WERI-Rb-1 (cell line): Measurements from ENCODE around the gene LZTS2.
A peak's percentile ranks its signal among the peaks of the same experiment; 100 is the strongest.

Experiments
- DNase-seq: peaks from one replicate; pipeline ENCODE4 v3.0.0-alpha.2; 2020
- H3K27ac ChIP-seq: fragments of 250-450 bp; sonication (Bioruptor Pico); 2 replicates; pipeline ENCODE4 v1.5.1; 2020; ENCODE audit warnings: mild to moderate bottlenecking, moderate library complexity
- H3K27me3 ChIP-seq: fragments of 250-450 bp; sonication (Bioruptor Pico); 2 replicates; pipeline ENCODE4 v1.5.1; 2021; ENCODE audit warnings: mild to moderate bottlenecking, low read depth, moderate library complexity; ENCODE audit not compliant: insufficient read depth, severe bottlenecking
- H3K36me3 ChIP-seq: fragments of 250-450 bp; sonication (Bioruptor Pico); 2 replicates; pipeline ENCODE4 v1.5.1; 2020; ENCODE audit warnings: mild to moderate bottlenecking, moderate library complexity
- H3K4me3 ChIP-seq: 2 replicates; pipeline ENCODE4 v1.5.1; 2011; ENCODE audit warnings: low read depth, mild to moderate bottlenecking, control low read depth, low read length
- H3K9me3 ChIP-seq: fragments of 250-450 bp; sonication (Bioruptor Pico); 2 replicates; pipeline ENCODE4 v1.5.1; 2021; ENCODE audit warnings: mild to moderate bottlenecking, moderate library complexity; ENCODE audit not compliant: severe bottlenecking
- CTCF ChIP-seq: IDR thresholded peaks from 2 replicates; pipeline ENCODE4 v1.5.1; 2011; ENCODE audit warnings: low read depth, mild to moderate bottlenecking, control low read depth, inconsistent platforms, low read length

Gene LZTS2

GRCh38 chr10:100967332-100967731, 32.3 kb upstream of the LZTS2 start:
- Histone ChIP-seq H3K36me3 (peaks cover 21% of the 10 kb centered on the region), H3K4me3 (no peak overlapping the region), H3K9me3 (no peaks in the 10 kb centered on the region), H3K27me3 (no peaks in the 10 kb centered on the region), H3K27ac (no peak overlapping the region)
- DNase-seq, result no peak
- no peak for TF ChIP-seq CTCF

- H3K9me3 ChIP-seq, result no peaks in the 10 kb centered on the region
- no peaks in the 10 kb centered on the region for H3K27me3 ChIP-seq
- no peak overlapping the region for H3K4me3 ChIP-seq
- no peak for TF ChIP-seq CTCF
- H3K27ac ChIP-seq, result no peak overlapping the region
- DNase-seq, result no peak
- H3K36me3 ChIP-seq, result peaks cover 12% of the 10 kb centered on the region
Observed at GRCh38 chr10:100968062-100968736, 31.4 kb upstream of the LZTS2 start.

DNA sequence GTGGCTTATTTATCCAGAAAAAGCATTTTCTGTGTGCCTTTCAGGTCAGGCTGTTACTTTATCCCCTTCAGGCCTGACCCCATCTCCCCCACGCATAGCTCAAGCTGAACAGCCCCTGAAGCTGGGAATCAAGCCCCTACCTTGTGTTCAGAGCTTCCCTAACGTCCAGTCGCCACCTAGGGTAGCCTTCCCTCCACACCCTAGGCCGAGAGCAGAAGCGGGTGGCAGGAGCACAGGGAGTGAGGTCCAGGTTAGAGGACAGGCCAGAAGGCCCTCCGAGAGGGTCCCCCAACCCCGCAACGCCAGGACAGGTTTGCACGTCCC, 30.8 kb upstream of the LZTS2 start:
- DNase-seq, result no peak
- peak overlapping the region; percentile 30 for H3K27ac ChIP-seq
- no peaks in the 10 kb centered on the region for H3K9me3 ChIP-seq
- TF ChIP-seq CTCF, result no peak
- H3K36me3 ChIP-seq, result peaks cover 9% of the 10 kb centered on the region
- H3K27me3 ChIP-seq, result no peaks in the 10 kb centered on the region
- H3K4me3 ChIP-seq, result peak overlapping the region; percentile 81

GRCh38 chr10:100969187-100970075, 30.2 kb upstream of the LZTS2 start, which contains the start of gene SEMA4G:
Gene SEMA4G (plus strand): TSS chr10:100969504. CDS start chr10:100972913, 3,409 bp downstream.
- H3K9me3 ChIP-seq, result no peaks in the 10 kb centered on the region
- H3K27ac ChIP-seq, result peak within 1 kb of the TSS; percentile 50
- TF ChIP-seq CTCF, result peak; percentile 88
- H3K4me3 ChIP-seq, result peak within 1 kb of the TSS; percentile 81
- no peaks in the 10 kb centered on the region for H3K27me3 ChIP-seq
- peaks cover 9% of the 10 kb centered on the region for H3K36me3 ChIP-seq
- DNase-seq, result peak; percentile 75

- peaks cover 5% of the 10 kb centered on the region for H3K36me3 ChIP-seq
- TF ChIP-seq CTCF, result no peak
- peak overlapping the region; percentile 50; the same call in 1 of the 2 replicates for H3K27ac ChIP-seq
- peak; percentile 57 for DNase-seq
- peak overlapping the region; percentile 81 for H3K4me3 ChIP-seq
- no peaks in the 10 kb centered on the region for H3K27me3 ChIP-seq
- no peaks in the 10 kb centered on the region for H3K9me3 ChIP-seq
Observed at GRCh38 chr10:100970076-100970913, 29.3 kb upstream of the LZTS2 start.
